Adrenal gland (tissue), 12 donors: ENCODE data around the gene EXOC6. TPM values are rescaled to one million over a fixed set of nuclear protein-coding genes. Genes with fewer than 3 reads are reported as not detected.

Experiments used
- DNase-seq, 7 donors: peaks; one replicate each; pipeline ENCODE4 v3.0.0-alpha.2; 2019 to 2020
- H3K27ac ChIP-seq, 5 donors: fragments of 200-600 bp; sonication (generic) in 4 of 5; 1 replicate in 3 of 5; 2 replicates in 2 of 5; pipeline versions ENCODE4 v1.5.1 to v1.8.0; 2016 to 2020; ENCODE audit warnings: mild to moderate bottlenecking in 1 of 5
- H3K27me3 ChIP-seq: fragments of 200-600 bp; 2 replicates; pipeline ENCODE4 v1.8.0; 2021
- H3K36me3 ChIP-seq, 2 donors: fragments of 200-600 bp; replicated peaks in 1 of 2; 1 replicate in 1 of 2; 2 replicates in 1 of 2; pipeline versions ENCODE4 v1.5.1 to v1.8.0; 2018 to 2022
- H3K4me1 ChIP-seq, 2 donors: fragments of 200-600 bp; replicated peaks in 1 of 2; 1 replicate in 1 of 2; 2 replicates in 1 of 2; pipeline versions ENCODE4 v1.5.1 to v1.8.0; 2018 to 2021
- H3K4me3 ChIP-seq, 4 donors: fragments of 200-600 bp; sonication (generic) in 3 of 4; one replicate each; pipeline ENCODE4 v1.5.1; 2016 to 2018
- H3K9me3 ChIP-seq, 3 donors: fragments of 200-600 bp; sonication (generic) in 1 of 3; replicated peaks in 1 of 3; 1 replicate in 2 of 3; 2 replicates in 1 of 3; pipeline versions ENCODE4 v1.5.1 to v1.8.0; 2016 to 2021
- POLR2A ChIP-seq, 2 donors: fragments of 450-650 bp; IDR thresholded peaks; one replicate each; pipeline ENCODE4 v1.6.1; 2017; ENCODE audit warnings: antibody characterized with exemption in 2 of 2, mild to moderate bottlenecking in 2 of 2, moderate library complexity in 1 of 2
- WGBS, 4 donors: extraction: QIAGEN DNeasy Blood & Tissue Kit in 2 of 4; methylation state at CpG; one replicate each; pipeline versions ENCODE4 v1.1.5 to v1.1.7; 2013 to 2017; 5-methylcytosine and 5-hydroxymethylcytosine counted together
- intact Hi-C, 2 donors: fragments of 100-400 bp; cut with DNase I; formaldehyde crosslinking; loops; one replicate each; pipeline versions ENCODE4 v1.14.1 to v1.15.0; 2022 to 2023
- polyA plus RNA-seq, 3 donors: library from polyadenylated mRNA; stranded (reverse); fragments of 200-250 nt in 2 of 3; fragments of 350-450 nt in 1 of 3; fragmentation: Illumina TruSeq in 1 of 3; extraction: RNeasy Lipid Tissue Mini Kit (QIAGEN cat#74804) in 1 of 3; gene quantifications; one replicate each; pipeline ENCODE4 v1.2.3, GENCODE V29; 2013 to 2014
- total RNA-seq, 9 donors: library from RNA; depleted of rRNA in 4 of 9; stranded (reverse); fragments of >200 nt in 4 of 9; fragments of 120-200 nt in 1 of 9; fragmentation: NEBNext Ultra II Directional in 1 of 9; extraction: Animal tissue kit (Norgen Biotek cat#: 25700) in 1 of 9; gene quantifications; one replicate each; pipeline versions ENCODE4 v1.1.0 to v1.2.4, GENCODE V29; 2013 to 2023
- TF ChIP-seq, protein P1 (sequence below), 6 experiments: fragments of 450-650 bp in 4 of 6; fragments of 200-600 bp in 2 of 6; sonication (generic) in 1 of 6; IDR thresholded peaks; 1 replicate in 5 of 6; 2 replicates in 1 of 6; pipeline versions ENCODE4 v1.5.1 to v1.8.0; 2016 to 2021; ENCODE audit warnings: antibody characterized with exemption in 6 of 6, mild to moderate bottlenecking in 2 of 6, moderate library complexity in 1 of 6
- donor health status: healthy with polysubstance abuse.
- donor health status: Bipolar disorder and iron deficiency.
- donor health status: DM: yes; HTN: yes; CAD: no.
- donor health status: DM: no; HTN: no; CAD: no.
- donor health status: DM: no; HTN: no; CAD: no.
- donor health status: DM: yes; HTN: yes; CAD: no.

Gene EXOC6
- total and polyA plus RNA-seq, 12 donors = 7.1 to 60.1 (median 25.7) TPM

DNA sequence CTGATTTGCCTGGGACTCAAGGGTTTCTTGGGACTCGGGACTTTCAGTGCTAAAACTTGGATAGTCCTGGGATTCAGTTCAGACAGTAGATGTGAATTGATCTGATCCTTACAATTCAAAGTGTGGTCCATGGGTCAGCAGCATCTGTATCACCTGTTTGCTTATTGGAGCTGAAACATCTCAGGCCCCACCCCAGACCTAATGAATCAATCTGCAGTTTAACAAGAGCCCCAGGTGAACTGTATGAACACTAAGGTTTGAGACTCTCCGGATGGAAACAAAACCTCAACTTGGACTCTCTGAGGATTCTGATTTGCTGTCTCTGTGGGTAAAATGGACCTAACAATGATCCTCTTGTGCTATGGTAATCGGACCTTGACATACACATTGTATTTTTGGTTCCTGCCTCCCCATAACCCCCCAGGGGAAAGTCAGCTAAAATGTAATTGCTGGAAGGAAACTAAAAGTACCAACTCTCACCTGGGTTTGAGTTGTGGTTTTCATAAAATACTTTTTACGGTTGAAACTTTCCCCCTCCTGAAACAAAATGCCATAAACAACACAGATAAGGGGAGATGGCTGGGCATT is 237.0 kb downstream of the EXOC6 start:
- no peak overlapping the region for H3K27ac ChIP-seq
- intact Hi-C loops = loop anchor here (10.0 kb wide), 2 partner anchors 199 to 269 kb away; no protein-coding TSS in a partner anchor
- H3K9me3 ChIP-seq = no peaks in the 10 kb centered on the region
- no peaks in the 10 kb centered on the region for H3K4me1 ChIP-seq
- no peaks in the 10 kb centered on the region for H3K27me3 ChIP-seq
- peak in 1 of 7 donors; percentile 11 for DNase-seq
- no peak overlapping the region for H3K4me3 ChIP-seq
- 57 to 67% (median 63%) methylated on average over 4 of the region's 4 CpGs for WGBS, 4 donors
- TF ChIP-seq, protein P1, sequence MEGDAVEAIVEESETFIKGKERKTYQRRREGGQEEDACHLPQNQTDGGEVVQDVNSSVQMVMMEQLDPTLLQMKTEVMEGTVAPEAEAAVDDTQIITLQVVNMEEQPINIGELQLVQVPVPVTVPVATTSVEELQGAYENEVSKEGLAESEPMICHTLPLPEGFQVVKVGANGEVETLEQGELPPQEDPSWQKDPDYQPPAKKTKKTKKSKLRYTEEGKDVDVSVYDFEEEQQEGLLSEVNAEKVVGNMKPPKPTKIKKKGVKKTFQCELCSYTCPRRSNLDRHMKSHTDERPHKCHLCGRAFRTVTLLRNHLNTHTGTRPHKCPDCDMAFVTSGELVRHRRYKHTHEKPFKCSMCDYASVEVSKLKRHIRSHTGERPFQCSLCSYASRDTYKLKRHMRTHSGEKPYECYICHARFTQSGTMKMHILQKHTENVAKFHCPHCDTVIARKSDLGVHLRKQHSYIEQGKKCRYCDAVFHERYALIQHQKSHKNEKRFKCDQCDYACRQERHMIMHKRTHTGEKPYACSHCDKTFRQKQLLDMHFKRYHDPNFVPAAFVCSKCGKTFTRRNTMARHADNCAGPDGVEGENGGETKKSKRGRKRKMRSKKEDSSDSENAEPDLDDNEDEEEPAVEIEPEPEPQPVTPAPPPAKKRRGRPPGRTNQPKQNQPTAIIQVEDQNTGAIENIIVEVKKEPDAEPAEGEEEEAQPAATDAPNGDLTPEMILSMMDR (IDR thresholded peaks at IDR 0.05) = no peak
- no peak for TF ChIP-seq POLR2A (IDR thresholded peaks at IDR 0.05)
- H3K36me3 ChIP-seq = no peaks in the 10 kb centered on the region

DNA sequence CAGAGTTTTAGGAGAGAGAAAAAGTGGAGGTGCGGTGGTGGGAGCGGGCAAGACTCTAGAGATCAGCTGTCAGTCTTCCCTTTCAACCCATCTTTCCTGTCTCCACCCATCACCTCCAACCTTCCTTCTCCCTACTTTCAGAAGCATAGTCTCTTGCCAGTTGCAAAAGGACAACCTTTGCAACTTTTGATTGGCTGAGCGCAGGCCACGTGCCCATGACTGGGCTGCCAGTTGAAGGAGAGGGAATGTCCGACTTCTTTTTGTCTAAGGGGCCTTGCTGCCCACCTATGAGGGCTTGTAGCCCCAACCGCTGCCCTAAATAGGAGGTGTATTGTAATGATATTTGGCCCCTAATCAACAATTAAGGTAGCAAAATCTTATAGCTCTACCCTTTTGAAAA is 238.0 kb downstream of the EXOC6 start:
- Histone ChIP-seq H3K4me3 (no peak overlapping the region), H3K27me3 (no peaks in the 10 kb centered on the region), H3K4me1 (no peaks in the 10 kb centered on the region), H3K36me3 (no peaks in the 10 kb centered on the region), H3K27ac (no peak overlapping the region), H3K9me3 (no peaks in the 10 kb centered on the region)
- WGBS, 4 donors = 88 to 96% (median 92%) methylated on average over 6 of the region's 6 CpGs
- TF ChIP-seq POLR2A (IDR thresholded peaks at IDR 0.05) = no peak
- TF ChIP-seq, protein P1 (IDR thresholded peaks at IDR 0.05) = no peak
- intact Hi-C loops = loop anchor here (10.0 kb wide), 2 partner anchors 199 to 269 kb away; no protein-coding TSS in a partner anchor
- DNase-seq = peak in 1 of 7 donors; percentile 15

DNA sequence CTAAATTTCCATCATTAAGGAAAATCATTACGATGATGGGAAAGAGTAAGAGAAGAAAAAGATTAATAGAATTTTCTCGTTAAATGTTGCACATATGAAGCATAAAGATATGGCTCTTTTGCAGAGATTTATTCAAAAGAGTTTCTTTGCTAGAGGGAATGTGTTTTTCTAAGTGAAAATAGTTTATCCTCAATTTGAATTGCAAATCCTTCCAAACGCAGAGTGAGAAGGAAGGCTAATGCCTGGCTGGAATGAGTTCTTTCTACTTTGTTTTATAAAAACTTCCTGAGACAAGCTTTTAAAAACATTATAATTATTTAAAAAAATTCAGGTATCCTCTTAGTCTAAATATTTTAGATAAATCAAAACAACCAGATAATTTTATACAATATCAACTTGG is 239.5 kb downstream of the EXOC6 start:
- intact Hi-C loops = loop anchor here (10.0 kb wide), 2 partner anchors 197 to 267 kb away; no protein-coding TSS in a partner anchor
- no peak for DNase-seq
- no peak overlapping the region for H3K4me3 ChIP-seq
- H3K9me3 ChIP-seq = no peaks in the 10 kb centered on the region
- no peaks in the 10 kb centered on the region for H3K4me1 ChIP-seq
- H3K27ac ChIP-seq = no peak overlapping the region
- H3K27me3 ChIP-seq = no peaks in the 10 kb centered on the region
- no peaks in the 10 kb centered on the region for H3K36me3 ChIP-seq
- WGBS, 4 donors = 73 to 81% (median 79%) methylated on average over 3 of the region's 3 CpGs
- TF ChIP-seq, protein P1 (IDR thresholded peaks at IDR 0.05) = no peak
- no peak for TF ChIP-seq POLR2A (IDR thresholded peaks at IDR 0.05)

DNA sequence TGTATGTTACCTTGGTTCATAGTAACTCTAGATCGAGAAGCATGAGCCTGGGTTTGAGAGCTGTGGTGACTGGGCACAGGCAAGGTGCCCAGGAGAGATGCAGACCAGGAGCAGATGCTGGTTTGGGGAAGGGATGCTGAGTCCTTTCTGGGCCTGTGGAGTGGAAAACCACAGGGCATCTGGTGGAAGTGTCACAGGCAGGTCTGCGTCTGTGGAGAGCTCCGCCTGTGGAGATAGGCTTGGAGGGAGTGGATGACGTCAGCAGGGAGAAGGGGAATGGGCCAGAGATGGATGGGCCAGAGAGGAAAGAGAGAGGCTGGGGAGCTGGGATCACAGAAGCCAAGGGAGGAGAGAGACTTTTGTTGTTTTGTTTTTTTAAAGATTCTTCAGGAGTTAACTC is 240.1 kb downstream of the EXOC6 start:
- no peak overlapping the region for H3K4me3 ChIP-seq
- no peak overlapping the region for H3K27ac ChIP-seq
- no peaks in the 10 kb centered on the region for H3K36me3 ChIP-seq
- H3K4me1 ChIP-seq = no peaks in the 10 kb centered on the region
- WGBS, 4 donors = 65 to 72% (median 69%) methylated on average over 4 of the region's 4 CpGs
- no peaks in the 10 kb centered on the region for H3K9me3 ChIP-seq
- peak in 1 of 7 donors; percentile 35 for DNase-seq
- H3K27me3 ChIP-seq = no peaks in the 10 kb centered on the region
- TF ChIP-seq POLR2A (IDR thresholded peaks at IDR 0.05) = no peak
- TF ChIP-seq, protein P1 (IDR thresholded peaks at IDR 0.05) = no peak
- intact Hi-C loops = loop anchor here (10.0 kb wide), 2 partner anchors 196 to 266 kb away; no protein-coding TSS in a partner anchor
